Activated CD4-positive, alpha-beta memory T cell treated with anti-CD3 and anti-CD28 coated beads, Interleukin-2, amount 10 ng/mL, durations not matched to agents 7 days and 5 days (primary cell): ENCODE data around the gene TMTC1. TPM values are rescaled to one million over a fixed set of nuclear protein-coding genes. Genes with fewer than 3 reads are reported as not detected.

Source experiments
- CTCF ChIA-PET: fragments of 350-600 bp; sonication (Branson Sonifier 250); formaldehyde crosslinking; loops from one replicate; lab custom pipeline; 2021; ENCODE audit warnings: antibody characterized with exemption, inconsistent platforms; lab: Charles Lee
- POLR2A ChIA-PET: fragments of 350-600 bp; sonication (Branson Sonifier 250); formaldehyde crosslinking; loops from one replicate; lab custom pipeline; 2021; ENCODE audit warnings: antibody characterized with exemption; lab: Charles Lee
- DNase-seq: peaks from one replicate; pipeline ENCODE4 v3.0.0-alpha.2; 2020
- H3K27ac Mint-ChIP-seq: one replicate; pipeline ENCODE4 v1.8.0; 2021; ENCODE audit warnings: mild to moderate bottlenecking, mixed read lengths
- H3K27me3 Mint-ChIP-seq: one replicate; pipeline ENCODE4 v1.8.0; 2021; ENCODE audit warnings: mixed read lengths
- H3K36me3 Mint-ChIP-seq: one replicate; pipeline ENCODE4 v1.8.0; 2021; ENCODE audit warnings: low read depth, mixed read lengths
- H3K4me1 Mint-ChIP-seq: one replicate; pipeline ENCODE4 v1.8.0; 2021; ENCODE audit warnings: mixed read lengths
- H3K4me3 Mint-ChIP-seq: one replicate; pipeline ENCODE4 v1.8.0; 2021; ENCODE audit warnings: mild to moderate bottlenecking, mixed read lengths
- H3K9me3 Mint-ChIP-seq: one replicate; pipeline ENCODE4 v1.8.0; 2021; ENCODE audit warnings: mixed read lengths
- total RNA-seq, 2 experiments: library from RNA; stranded (reverse); gene quantifications; one replicate each; pipeline ENCODE4 v1.2.3, GENCODE V29; 2021

Gene TMTC1
- total RNA-seq, 2 experiments from 2014 or later = 0.63 to 0.93 TPM

- Mint-ChIP-seq H3K36me3 (no peaks in the 10 kb centered on the region), H3K4me1 (no peaks in the 10 kb centered on the region), H3K27ac (no peak overlapping the region), H3K27me3 (no peaks in the 10 kb centered on the region), H3K9me3 (peaks cover 22% of the 10 kb centered on the region), H3K4me3 (no peak overlapping the region)
- no peak for DNase-seq
- POLR2A ChIA-PET = no interaction called here
- CTCF ChIA-PET = no interaction called here
Observed at GRCh38 chr12:29794862-29795261, 11.1 kb upstream of the TMTC1 start.

- H3K4me1 Mint-ChIP-seq = no peaks in the 10 kb centered on the region
- peaks cover 21% of the 10 kb centered on the region for H3K9me3 Mint-ChIP-seq
- POLR2A ChIA-PET = no interaction called here
- no peak for DNase-seq
- H3K4me3 Mint-ChIP-seq = no peak overlapping the region
- CTCF ChIA-PET = no interaction called here
- no peaks in the 10 kb centered on the region for H3K36me3 Mint-ChIP-seq
- H3K27me3 Mint-ChIP-seq = no peaks in the 10 kb centered on the region
- H3K27ac Mint-ChIP-seq = no peak overlapping the region
Observed at GRCh38 chr12:29792853-29793252, 9.1 kb upstream of the TMTC1 start.

GRCh38 chr12:29792132-29792531, 8.4 kb upstream of the TMTC1 start:
- Mint-ChIP-seq H3K9me3 (peaks cover 21% of the 10 kb centered on the region), H3K27ac (no peak overlapping the region), H3K36me3 (no peaks in the 10 kb centered on the region), H3K4me3 (no peak overlapping the region), H3K27me3 (no peaks in the 10 kb centered on the region), H3K4me1 (no peaks in the 10 kb centered on the region)
- POLR2A ChIA-PET = no interaction called here
- CTCF ChIA-PET = no interaction called here
- no peak for DNase-seq

DNA sequence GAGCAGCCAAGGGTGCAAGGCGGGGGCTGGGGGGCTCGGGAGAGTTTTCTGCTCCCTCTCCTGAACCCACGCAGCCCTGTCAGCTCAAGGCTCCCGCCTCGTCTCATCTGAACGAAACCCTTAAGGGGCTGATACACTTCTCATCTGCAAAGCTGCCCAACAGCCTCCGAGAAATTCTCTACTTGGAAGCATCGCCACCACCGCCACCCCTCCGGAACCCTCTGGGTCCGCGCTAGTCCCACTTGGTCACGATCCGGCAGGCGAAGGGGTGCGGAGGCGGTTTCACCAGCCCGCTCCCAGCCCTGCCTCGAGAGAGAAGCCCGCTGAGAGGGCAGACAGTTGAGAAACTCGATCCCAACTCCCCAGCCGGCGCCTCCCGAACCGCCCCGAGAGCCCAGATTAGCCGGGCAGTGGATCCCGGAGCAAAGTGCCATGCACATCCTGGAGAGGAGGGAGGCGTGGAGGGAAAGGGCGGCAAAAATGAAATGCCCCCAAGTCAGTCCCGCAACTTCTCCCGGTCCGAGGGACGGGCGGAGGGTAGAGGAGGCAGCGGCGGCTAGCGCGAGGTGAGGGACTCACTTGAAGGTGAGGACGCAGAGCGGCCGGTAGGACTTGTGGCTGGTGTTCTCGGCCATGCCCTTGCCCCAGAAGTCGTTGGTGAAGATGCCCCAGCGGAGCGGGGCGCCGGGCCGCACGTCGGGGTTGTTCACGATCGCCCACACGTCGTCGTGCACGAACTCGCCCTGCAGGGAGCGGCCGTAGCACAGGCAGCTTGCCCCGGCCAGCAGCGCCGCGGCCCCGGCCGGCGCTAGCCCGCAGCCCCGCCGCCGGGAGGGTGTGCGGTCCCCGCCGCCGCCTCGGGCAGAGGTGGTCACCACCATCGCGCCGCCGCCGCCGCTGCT, 620 bp downstream of the TMTC1 start:
- DNase-seq = no peak
- no peaks in the 10 kb centered on the region for H3K36me3 Mint-ChIP-seq
- H3K4me1 Mint-ChIP-seq = peaks cover 11% of the 10 kb centered on the region
- H3K27me3 Mint-ChIP-seq = peaks cover 46% of the 10 kb centered on the region
- H3K9me3 Mint-ChIP-seq = no peaks in the 10 kb centered on the region
- peak overlapping the region; percentile 54 for H3K4me3 Mint-ChIP-seq
- no peak overlapping the region for H3K27ac Mint-ChIP-seq
- POLR2A ChIA-PET = no interaction called here
- CTCF ChIA-PET = no interaction called here

GRCh38 chr12:29782285-29782870, 1.4 kb downstream of the TMTC1 start:
- no peak for DNase-seq
- H3K27ac Mint-ChIP-seq = peak overlapping the region; percentile 14

DNA sequence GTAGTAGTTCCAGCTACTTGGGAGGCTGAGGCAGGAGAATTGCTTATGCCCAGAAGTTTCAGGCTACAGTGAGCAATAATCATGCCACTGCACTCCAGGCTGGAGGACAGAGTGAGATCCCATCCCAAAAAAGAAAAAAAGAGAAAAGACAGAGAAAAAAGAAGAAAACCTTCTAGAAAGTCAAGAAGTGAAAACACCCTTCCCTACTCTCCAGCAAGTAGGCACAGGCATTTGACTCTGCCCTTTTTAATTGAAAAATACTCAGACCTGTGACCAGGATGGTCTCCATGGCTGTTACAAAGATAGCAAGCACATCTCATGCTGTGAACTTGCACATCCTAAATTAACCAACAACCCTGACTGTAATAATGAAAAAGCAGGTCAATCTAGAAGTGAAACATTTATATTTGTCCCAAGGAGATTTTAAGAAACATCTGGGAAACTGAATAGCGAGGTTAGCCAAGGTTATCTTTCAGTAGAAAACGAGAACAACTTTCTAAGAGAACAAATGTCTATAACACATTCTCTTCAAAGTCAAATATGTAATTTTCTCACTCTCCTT, 2.0 kb downstream of the TMTC1 start:
- ChIA-PET POLR2A (no interaction called here), CTCF (no interaction called here)
- DNase-seq = no peak
- Mint-ChIP-seq H3K36me3 (no peaks in the 10 kb centered on the region), H3K4me1 (peaks cover 11% of the 10 kb centered on the region), H3K4me3 (peak overlapping the region; percentile 54), H3K9me3 (peaks cover under 1% of the 10 kb centered on the region), H3K27ac (no peak overlapping the region), H3K27me3 (peaks cover 47% of the 10 kb centered on the region)

More at GRCh38 chr12:29782285-29782870, 1.4 kb downstream of the TMTC1 start:
- Mint-ChIP-seq H3K4me1 (peaks cover 11% of the 10 kb centered on the region), H3K36me3 (no peaks in the 10 kb centered on the region), H3K4me3 (peak overlapping the region; percentile 54), H3K27me3 (peaks cover 46% of the 10 kb centered on the region), H3K9me3 (no peaks in the 10 kb centered on the region)
- CTCF ChIA-PET = no interaction called here
- POLR2A ChIA-PET = no interaction called here

DNA sequence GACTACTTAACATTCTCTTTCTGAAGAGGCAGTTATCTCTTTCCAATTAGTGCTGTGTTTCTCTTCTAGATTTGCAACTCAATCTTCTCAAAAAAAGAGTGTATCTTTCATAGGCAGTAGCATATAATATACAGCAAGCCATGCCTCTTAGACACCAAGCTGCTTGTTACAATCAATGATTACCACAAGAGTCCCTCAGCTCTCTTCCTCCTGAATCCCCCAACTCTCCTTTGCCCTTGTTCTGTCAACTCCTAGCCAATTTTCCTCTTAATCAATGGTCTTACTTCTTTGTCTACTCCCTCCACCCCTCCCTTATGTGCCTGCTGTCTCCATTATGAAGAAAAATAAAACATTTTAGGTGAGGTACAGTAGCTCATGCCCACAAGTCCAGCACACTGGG, 2.6 kb downstream of the TMTC1 start:
- no peaks in the 10 kb centered on the region for H3K36me3 Mint-ChIP-seq
- CTCF ChIA-PET = no interaction called here

DNA sequence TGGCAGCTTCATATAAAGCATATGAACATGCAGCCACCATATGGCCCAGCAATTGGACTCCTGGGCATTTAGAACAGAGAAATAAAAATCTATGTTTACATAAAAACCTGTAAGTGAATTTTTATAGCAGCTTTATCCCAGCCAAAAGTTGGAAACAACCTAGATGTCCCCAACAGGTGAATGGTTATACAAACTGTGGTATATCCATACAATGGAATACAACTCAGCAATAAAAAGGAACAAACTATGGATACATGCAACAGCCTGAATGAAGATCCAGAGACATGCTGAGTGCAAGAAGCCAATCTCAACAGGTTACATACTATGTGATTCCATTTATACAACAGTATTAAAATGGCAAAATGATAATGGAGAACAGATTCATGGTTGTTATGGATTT, 3.7 kb downstream of the TMTC1 start:
- Mint-ChIP-seq H3K9me3 (peaks cover 8% of the 10 kb centered on the region), H3K36me3 (no peaks in the 10 kb centered on the region)

More for the DNA sequence above, 2.6 kb downstream of the TMTC1 start:
- Mint-ChIP-seq H3K4me1 (peaks cover 11% of the 10 kb centered on the region), H3K27me3 (peaks cover 50% of the 10 kb centered on the region), H3K9me3 (peaks cover 3% of the 10 kb centered on the region), H3K27ac (no peak overlapping the region), H3K4me3 (no peak overlapping the region)
- DNase-seq = no peak
- POLR2A ChIA-PET = no interaction called here

GRCh38 chr12:29778531-29778930, 5.2 kb downstream of the TMTC1 start:
- no peaks in the 10 kb centered on the region for H3K36me3 Mint-ChIP-seq
- ChIA-PET POLR2A (no interaction called here), CTCF (interaction anchor here (0.6 kb wide), 1 partner anchor 59 kb away, joined by 4 read pairs; no protein-coding TSS in a partner anchor)
- peaks cover 36% of the 10 kb centered on the region for H3K27me3 Mint-ChIP-seq
- H3K4me1 Mint-ChIP-seq = peaks cover 11% of the 10 kb centered on the region
- H3K9me3 Mint-ChIP-seq = peaks cover 13% of the 10 kb centered on the region
- no peak overlapping the region for H3K4me3 Mint-ChIP-seq
- DNase-seq = no peak
- H3K27ac Mint-ChIP-seq = no peak overlapping the region

More for the DNA sequence above, 3.7 kb downstream of the TMTC1 start:
- Mint-ChIP-seq H3K27ac (no peak overlapping the region), H3K4me3 (no peak overlapping the region), H3K27me3 (peaks cover 42% of the 10 kb centered on the region), H3K4me1 (peaks cover 11% of the 10 kb centered on the region)
- ChIA-PET CTCF (no interaction called here), POLR2A (no interaction called here)
- DNase-seq = no peak

GRCh38 chr12:29773076-29773475, 10.7 kb downstream of the TMTC1 start:
- Mint-ChIP-seq H3K9me3 (peaks cover 13% of the 10 kb centered on the region), H3K36me3 (no peaks in the 10 kb centered on the region), H3K4me3 (no peak overlapping the region), H3K27me3 (peaks cover 3% of the 10 kb centered on the region), H3K27ac (no peak overlapping the region), H3K4me1 (no peaks in the 10 kb centered on the region)
- CTCF ChIA-PET = no interaction called here
- no peak for DNase-seq
- POLR2A ChIA-PET = no interaction called here

- no peaks in the 10 kb centered on the region for H3K4me1 Mint-ChIP-seq
- H3K36me3 Mint-ChIP-seq = no peaks in the 10 kb centered on the region
- DNase-seq = no peak
- ChIA-PET POLR2A (no interaction called here), CTCF (no interaction called here)
- H3K27ac Mint-ChIP-seq = no peak overlapping the region
- H3K27me3 Mint-ChIP-seq = peaks cover 3% of the 10 kb centered on the region
- no peak overlapping the region for H3K4me3 Mint-ChIP-seq
- peaks cover 13% of the 10 kb centered on the region for H3K9me3 Mint-ChIP-seq
Observed at GRCh38 chr12:29771786-29772185, 12.0 kb downstream of the TMTC1 start.

GRCh38 chr12:29771165-29771564, 12.6 kb downstream of the TMTC1 start:
- Mint-ChIP-seq H3K36me3 (no peaks in the 10 kb centered on the region), H3K9me3 (peaks cover 10% of the 10 kb centered on the region)
- CTCF ChIA-PET = no interaction called here

GRCh38 chr12:29769162-29769858, 14.4 kb downstream of the TMTC1 start:
- H3K36me3 Mint-ChIP-seq = no peaks in the 10 kb centered on the region
- no peak overlapping the region for H3K27ac Mint-ChIP-seq
- POLR2A ChIA-PET = no interaction called here
- no peak for DNase-seq
- H3K4me3 Mint-ChIP-seq = no peak overlapping the region
- H3K4me1 Mint-ChIP-seq = no peaks in the 10 kb centered on the region
- H3K27me3 Mint-ChIP-seq = no peaks in the 10 kb centered on the region
- H3K9me3 Mint-ChIP-seq = no peaks in the 10 kb centered on the region
- CTCF ChIA-PET = interaction anchor here (0.6 kb wide), 1 partner anchor 851 kb away, joined by 3 read pairs; no protein-coding TSS in a partner anchor

More at GRCh38 chr12:29771165-29771564, 12.6 kb downstream of the TMTC1 start:
- no peak for DNase-seq
- no peak overlapping the region for H3K4me3 Mint-ChIP-seq
- POLR2A ChIA-PET = no interaction called here
- H3K27ac Mint-ChIP-seq = no peak overlapping the region
- H3K4me1 Mint-ChIP-seq = no peaks in the 10 kb centered on the region
- H3K27me3 Mint-ChIP-seq = no peaks in the 10 kb centered on the region
